GM18907 (cell line): ENCODE measurements around the gene OPN1MW.
"Not testable (repeated sequence)": the region's sequence is repeated elsewhere in the genome, so short reads cannot be mapped to it uniquely, and the experiment has no call there.

Experiments
- ATAC-seq: cut with Tn5 transposase; IDR thresholded peaks from one replicate; pipeline ENCODE4 v1.9.1; 2021; ENCODE audit warnings: mild to moderate bottlenecking, moderate library complexity; ENCODE audit not compliant: unreplicated experiment

Gene OPN1MW

GRCh38 chrX:154209670-154210418, 27.4 kb downstream of the OPN1MW start:
- not testable (repeated sequence) for ATAC-seq

GRCh38 chrX:154211057-154211456, 28.7 kb downstream of the OPN1MW start:
- not testable (repeated sequence) for ATAC-seq

- ATAC-seq: not testable (repeated sequence)
These were observed 29.1 kb downstream of the OPN1MW start for GRCh38 chrX:154211499-154211898.

GRCh38 chrX:154219456-154219855, 37.1 kb downstream of the OPN1MW start, which contains the start of gene OPN1MW2:
TSS of gene OPN1MW2 (plus strand) at chrX:154219756. CDS start at chrX:154219816, 60 bp downstream.
- ATAC-seq: not testable (repeated sequence)

GRCh38 chrX:154225292-154225691, 42.9 kb downstream of the OPN1MW start:
- not testable (repeated sequence) for ATAC-seq

GRCh38 chrX:154226706-154227105, 44.3 kb downstream of the OPN1MW start:
- not testable (repeated sequence) for ATAC-seq

GRCh38 chrX:154231443-154231842, 49.0 kb downstream of the OPN1MW start:
- not testable (repeated sequence) for ATAC-seq

- not testable (repeated sequence) for ATAC-seq
These were observed 51.2 kb downstream of the OPN1MW start for GRCh38 chrX:154233620-154234019.

- not testable (repeated sequence) for ATAC-seq
These were observed 56.7 kb downstream of the OPN1MW start for GRCh38 chrX:154238939-154239559.

GRCh38 chrX:154239982-154240503, 57.6 kb downstream of the OPN1MW start:
- ATAC-seq: not testable (repeated sequence)
